GM19452 (cell line): Measurements from ENCODE around the gene C9orf43.

Experiments used
- ATAC-seq: cut with Tn5 transposase; IDR thresholded peaks from one replicate; pipeline ENCODE4 v1.9.1; 2021; ENCODE audit not compliant: unreplicated experiment

The C9orf43 gene

DNA sequence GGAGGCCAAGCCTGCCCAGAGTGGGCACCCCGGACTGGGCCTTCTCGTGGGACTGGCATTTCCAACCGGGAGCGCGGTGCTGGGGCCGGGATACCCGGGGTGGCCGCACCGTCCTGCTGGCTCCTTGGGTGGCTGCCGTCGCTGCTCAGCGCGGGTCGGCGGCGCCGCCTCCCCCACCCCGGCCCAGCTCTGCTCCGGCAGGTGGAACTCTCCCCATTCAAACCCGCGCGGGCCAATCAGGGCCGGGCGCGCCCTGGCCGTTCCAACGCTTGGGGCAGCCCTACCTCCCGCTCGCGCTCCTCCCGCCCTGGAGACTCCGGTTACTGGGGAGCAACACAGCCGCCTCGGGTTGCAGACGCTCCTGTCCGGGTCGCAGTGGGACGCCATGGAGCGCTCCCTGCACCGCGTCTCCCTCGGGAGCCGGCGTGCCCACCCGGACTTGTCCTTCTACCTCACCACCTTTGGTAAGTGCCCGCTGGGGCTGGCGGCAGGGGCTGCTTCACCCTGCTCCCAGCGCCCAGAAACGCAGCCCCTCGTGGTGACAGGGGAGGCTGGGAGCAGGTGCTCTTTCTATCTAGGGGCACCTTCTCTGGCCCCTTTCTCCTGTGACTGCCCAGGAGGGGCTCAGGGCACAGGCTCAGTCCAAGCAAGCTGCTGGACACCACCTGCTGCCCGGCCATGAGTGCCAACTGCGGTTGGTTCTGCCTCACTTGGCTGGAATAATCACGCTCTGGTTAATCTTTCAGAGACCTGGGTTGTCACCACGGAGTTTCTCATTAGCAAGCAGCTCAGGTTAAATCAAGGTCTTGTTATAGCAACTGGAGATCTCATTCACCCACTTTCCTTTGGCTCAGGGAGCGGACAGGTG lies 53.1 kb downstream of the C9orf43 start, which contains the start of gene RGS3:
Gene RGS3 (plus strand): TSS at position 310 of the 868 bp plus-strand sequence. CDS start 76 bp downstream, at position 386.
- ATAC-seq = no peak

- ATAC-seq = no peak
These were observed 53.7 kb downstream of the C9orf43 start for GRCh38 chr9:113464286-113464660.

GRCh38 chr9:113465599-113466140 lies 55.1 kb downstream of the C9orf43 start:
- no peak for ATAC-seq

DNA sequence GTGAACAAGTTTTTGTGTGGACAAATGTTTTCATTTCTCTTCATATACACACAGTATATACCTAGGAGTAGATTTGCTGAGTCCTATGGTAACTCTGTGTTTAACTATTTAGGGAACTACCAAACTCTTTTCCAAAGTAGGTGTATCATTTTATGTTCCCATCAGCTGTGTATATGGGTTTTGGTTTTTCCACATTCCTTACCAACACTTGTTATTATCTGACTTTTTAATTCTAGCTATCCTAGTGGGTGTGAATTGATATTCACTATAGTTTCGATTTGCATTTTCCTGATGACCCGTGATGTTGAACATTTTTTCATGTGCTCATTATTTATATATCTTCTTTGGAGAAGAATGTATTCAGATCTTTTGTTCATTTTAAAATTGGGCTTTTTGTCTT lies 56.6 kb downstream of the C9orf43 start:
- ATAC-seq = no peak

- ATAC-seq = no peak
These were observed 58.3 kb downstream of the C9orf43 start for GRCh38 chr9:113468716-113469448.

- no peak for ATAC-seq
These were observed 60.6 kb downstream of the C9orf43 start for GRCh38 chr9:113471143-113471542.

DNA sequence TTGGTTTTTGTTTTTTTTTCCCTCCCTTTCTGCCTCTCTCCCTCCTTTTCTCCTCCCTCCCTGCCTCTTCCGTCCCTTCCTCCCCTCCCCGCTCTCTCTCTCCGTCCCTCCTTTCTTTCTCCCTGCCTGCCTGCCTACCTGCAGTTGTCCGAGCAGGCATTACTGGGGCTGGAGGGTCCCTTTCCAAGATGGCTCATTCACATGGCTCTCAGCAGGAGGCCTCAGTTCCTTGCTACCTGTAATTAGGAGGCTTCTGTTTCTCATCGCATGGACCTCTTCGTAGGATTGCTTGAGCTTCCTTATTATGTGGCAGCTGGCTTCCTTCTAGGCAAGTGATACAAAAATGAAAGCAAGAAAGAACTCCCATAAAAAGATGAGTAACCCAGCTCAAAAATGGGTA lies 61.0 kb downstream of the C9orf43 start:
- no peak for ATAC-seq

- ATAC-seq = no peak
These were observed 61.7 kb downstream of the C9orf43 start for GRCh38 chr9:113472199-113472598.

DNA sequence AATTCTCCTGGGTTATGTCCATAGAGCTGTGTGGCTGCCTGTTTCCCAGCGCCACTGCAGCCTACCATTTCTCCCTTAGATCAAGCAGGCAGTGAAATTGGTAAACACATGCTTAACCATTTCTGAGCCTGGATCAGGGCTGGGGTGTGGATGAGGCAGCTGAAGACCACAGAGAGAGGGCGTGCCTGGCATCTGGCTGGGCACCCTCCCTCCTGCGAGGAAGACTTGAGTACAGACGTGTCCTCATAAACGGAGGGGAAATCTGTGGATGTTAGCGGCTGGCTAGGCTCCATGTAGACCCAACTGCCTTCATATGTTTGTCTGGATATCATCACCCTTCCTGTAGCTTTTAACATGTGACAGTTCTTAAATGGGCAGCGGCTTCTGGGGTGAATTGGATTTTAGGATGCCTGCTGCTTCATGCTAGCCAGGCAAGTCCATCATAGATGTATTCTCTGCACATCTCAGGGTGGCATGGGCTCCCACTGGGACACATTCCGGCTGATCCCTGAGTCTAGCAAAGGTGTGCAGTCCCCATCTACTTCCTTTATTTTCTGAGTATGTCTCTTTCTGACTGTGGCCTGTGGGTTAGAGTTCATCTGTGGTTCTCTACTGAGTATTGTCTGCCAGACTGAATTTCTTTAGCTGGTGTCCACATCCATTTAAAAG lies 63.9 kb downstream of the C9orf43 start:
- ATAC-seq = no peak

GRCh38 chr9:113475031-113475430 lies 64.5 kb downstream of the C9orf43 start:
- ATAC-seq = no peak

DNA sequence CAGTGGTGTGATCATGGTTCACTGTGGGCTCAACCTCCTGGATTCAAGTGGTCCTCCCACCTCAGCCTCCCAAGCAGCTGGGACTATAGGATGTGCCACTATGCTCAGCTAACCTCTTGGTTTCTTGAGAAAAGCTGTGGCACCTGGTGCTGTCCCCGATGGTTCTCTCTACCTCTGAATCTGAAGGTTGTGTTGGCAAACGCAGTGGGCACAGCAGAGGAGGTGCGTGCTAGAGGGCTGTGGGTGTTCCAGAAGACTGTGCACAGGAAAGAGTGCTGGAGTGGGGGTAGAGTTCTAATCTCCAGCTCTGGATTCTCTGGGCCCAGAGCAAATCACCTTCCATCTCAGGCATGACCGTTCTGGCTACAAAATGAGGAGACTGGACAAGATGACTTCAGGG lies 65.4 kb downstream of the C9orf43 start:
- ATAC-seq = no peak

- ATAC-seq = no peak
These were observed 66.0 kb downstream of the C9orf43 start for GRCh38 chr9:113476511-113476916.

DNA sequence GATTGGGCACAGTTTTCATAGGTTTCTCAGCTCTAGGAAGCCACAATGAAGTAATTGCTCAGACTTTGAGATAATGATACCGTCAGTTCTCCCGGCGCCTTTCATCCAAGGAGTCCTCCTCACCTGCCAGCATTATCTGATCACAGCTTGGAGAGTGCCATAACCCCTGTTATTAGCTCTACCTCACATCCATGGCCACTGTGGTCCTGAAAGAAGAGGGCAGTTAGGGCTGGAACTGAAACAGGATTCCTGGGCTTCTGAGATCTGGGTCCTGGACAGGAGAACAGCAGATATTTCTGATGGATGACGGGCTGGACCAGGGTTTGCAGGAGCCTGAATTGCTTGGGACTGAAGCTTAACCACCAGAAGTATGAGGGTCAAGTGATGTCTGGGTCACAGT lies 66.5 kb downstream of the C9orf43 start:
- ATAC-seq = no peak

DNA sequence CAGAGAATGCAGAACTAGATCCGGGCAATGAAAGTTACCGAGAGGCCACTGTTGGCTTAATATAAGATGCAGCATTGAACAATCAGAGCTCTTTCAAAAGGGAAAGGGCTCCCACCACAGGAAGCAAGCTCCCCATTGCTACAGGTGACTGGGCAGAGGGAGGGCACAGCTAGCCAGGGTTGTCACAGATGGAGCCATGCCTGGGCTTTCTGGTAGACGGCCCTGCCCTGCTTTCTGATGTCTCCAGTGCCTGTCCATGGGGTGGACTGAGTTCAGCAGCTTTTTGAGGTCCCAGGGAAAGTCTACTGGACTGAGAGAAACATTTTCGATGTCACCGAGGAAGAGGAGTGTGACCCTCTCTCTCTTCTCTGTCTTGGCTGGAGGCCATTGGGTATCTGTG lies 67.1 kb downstream of the C9orf43 start:
- ATAC-seq = no peak

GRCh38 chr9:113479174-113479621 lies 68.7 kb downstream of the C9orf43 start:
- ATAC-seq = no peak
